Measurements from ENCODE around the gene COL23A1. TPM values are rescaled to one million over a fixed set of nuclear protein-coding genes. Genes with fewer than 3 reads are reported as not detected.

The COL23A1 gene
- total and polyA plus RNA-seq, 5 donors from 2014 or later: not detected

- Mint-ChIP-seq H3K4me3 (no peak overlapping the region), H3K36me3 (no peaks in the 10 kb centered on the region), H3K27me3 (peaks cover 3% of the 10 kb centered on the region), H3K9me3 (no peaks in the 10 kb centered on the region), H3K4me1 (no peaks in the 10 kb centered on the region), H3K27ac (no peak overlapping the region)
- Histone ChIP-seq H3K4me1 (ENCODE audit: control insufficient read depth, insufficient read depth, low read length, poor library complexity, severe bottlenecking) (no peaks in the 10 kb centered on the region), H3K27ac (ENCODE audit: insufficient read depth, low read length, poor library complexity, severe bottlenecking) (no peak overlapping the region), H3K27me3 (ENCODE audit: control insufficient read depth, insufficient read depth, low read length) (no peaks in the 10 kb centered on the region), H3K4me3 (ENCODE audit: low read depth, low read length) (no peak overlapping the region), H3K9me3 (ENCODE audit: control insufficient read depth in 2 of 2, low read length in 2 of 2) (no peaks in the 10 kb centered on the region), H3K36me3 (ENCODE audit: control insufficient read depth, insufficient read depth, low read length) (no peaks in the 10 kb centered on the region)
- DNase-seq (no peak), ATAC-seq (ENCODE audit: low read depth in 2 of 2) (no peak)
Observed at GRCh38 chr5:178423901-178424809, 166.0 kb downstream of the COL23A1 start.

DNA sequence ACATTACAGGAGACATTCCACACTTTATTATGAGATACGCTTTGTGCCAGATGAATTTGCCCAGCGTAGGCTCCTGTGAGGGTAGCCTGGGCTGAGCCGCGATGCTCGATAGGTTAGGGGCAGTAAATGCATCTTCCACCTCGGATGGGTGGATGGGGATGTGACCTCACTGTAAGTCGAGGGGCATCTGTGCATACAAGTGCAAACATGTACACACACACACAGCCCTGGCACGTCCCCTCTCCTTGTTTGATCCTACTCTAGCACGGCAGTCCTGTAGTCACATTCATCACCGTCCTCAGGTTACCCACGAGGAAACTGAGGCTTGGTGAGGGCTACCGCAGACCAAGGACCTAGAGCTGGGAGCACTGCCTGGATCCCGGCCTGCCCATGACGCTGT, 166.8 kb downstream of the COL23A1 start:
- Histone ChIP-seq H3K27me3 (ENCODE audit: control insufficient read depth, insufficient read depth, low read length) (no peaks in the 10 kb centered on the region), H3K27ac (ENCODE audit: insufficient read depth, low read length, poor library complexity, severe bottlenecking) (no peak overlapping the region), H3K4me1 (ENCODE audit: control insufficient read depth, insufficient read depth, low read length, poor library complexity, severe bottlenecking) (no peaks in the 10 kb centered on the region), H3K36me3 (ENCODE audit: control insufficient read depth, insufficient read depth, low read length) (no peaks in the 10 kb centered on the region), H3K9me3 (ENCODE audit: control insufficient read depth in 2 of 2, low read length in 2 of 2) (no peaks in the 10 kb centered on the region), H3K4me3 (ENCODE audit: low read depth, low read length) (no peak overlapping the region)
- Mint-ChIP-seq H3K36me3 (no peaks in the 10 kb centered on the region), H3K27me3 (peaks cover 5% of the 10 kb centered on the region), H3K9me3 (no peaks in the 10 kb centered on the region), H3K4me1 (no peaks in the 10 kb centered on the region), H3K27ac (no peak overlapping the region), H3K4me3 (no peak overlapping the region)
- DNase-seq (no peak), ATAC-seq (ENCODE audit: low read depth in 2 of 2) (no peak)

DNA sequence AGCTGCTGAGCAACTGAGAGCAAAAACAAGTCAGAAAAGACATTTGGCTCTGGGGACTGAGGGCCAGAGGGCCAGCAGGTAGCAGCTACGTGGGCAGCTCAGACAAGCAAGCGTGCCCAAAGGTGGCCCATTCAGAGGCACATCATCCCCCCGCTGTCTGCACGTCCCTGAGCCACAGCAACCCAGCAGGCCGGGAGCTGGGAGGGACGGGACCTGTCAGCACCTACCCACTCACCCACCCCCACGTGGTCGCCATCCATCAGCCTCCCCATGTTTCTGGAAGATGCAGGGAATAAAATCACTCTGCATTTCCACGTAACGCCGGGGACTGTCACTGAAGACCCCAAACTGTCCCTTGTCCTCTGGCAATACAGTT, 167.8 kb downstream of the COL23A1 start:
- Mint-ChIP-seq H3K9me3 (no peaks in the 10 kb centered on the region), H3K4me3 (no peak overlapping the region), H3K27me3 (peaks cover 5% of the 10 kb centered on the region), H3K4me1 (peaks cover 0 to 2% (median 0%) of the 10 kb centered on the region in 4 donors), H3K36me3 (no peaks in the 10 kb centered on the region), H3K27ac (no peak overlapping the region)
- H3K4me1 ChIP-seq (ENCODE audit: control insufficient read depth, insufficient read depth, low read length, poor library complexity, severe bottlenecking): no peaks in the 10 kb centered on the region
- H3K27me3 ChIP-seq (ENCODE audit: control insufficient read depth, insufficient read depth, low read length): no peaks in the 10 kb centered on the region
- H3K36me3 ChIP-seq (ENCODE audit: control insufficient read depth, insufficient read depth, low read length): no peaks in the 10 kb centered on the region
- DNase-seq: no peak
- no peak for ATAC-seq (ENCODE audit: low read depth in 2 of 2)
- H3K9me3 ChIP-seq (ENCODE audit: control insufficient read depth in 2 of 2, low read length in 2 of 2): no peaks in the 10 kb centered on the region
- no peak overlapping the region for H3K27ac ChIP-seq (ENCODE audit: insufficient read depth, low read length, poor library complexity, severe bottlenecking)
- no peak overlapping the region for H3K4me3 ChIP-seq (ENCODE audit: low read depth, low read length)

GRCh38 chr5:178421699-178422399, 168.3 kb downstream of the COL23A1 start:
- H3K27me3 ChIP-seq (ENCODE audit: control insufficient read depth, insufficient read depth, low read length): no peaks in the 10 kb centered on the region
- H3K36me3 ChIP-seq (ENCODE audit: control insufficient read depth, insufficient read depth, low read length): no peaks in the 10 kb centered on the region
- Mint-ChIP-seq H3K9me3 (no peaks in the 10 kb centered on the region), H3K36me3 (no peaks in the 10 kb centered on the region), H3K27ac (no peak overlapping the region), H3K4me1 (peaks cover 0 to 3% (median 0%) of the 10 kb centered on the region in 4 donors), H3K4me3 (no peak overlapping the region), H3K27me3 (peaks cover 5% of the 10 kb centered on the region)
- H3K4me1 ChIP-seq (ENCODE audit: control insufficient read depth, insufficient read depth, low read length, poor library complexity, severe bottlenecking): no peaks in the 10 kb centered on the region
- no peak for ATAC-seq (ENCODE audit: low read depth in 2 of 2)
- H3K4me3 ChIP-seq (ENCODE audit: low read depth, low read length): no peak overlapping the region
- no peak for DNase-seq
- H3K9me3 ChIP-seq (ENCODE audit: control insufficient read depth in 2 of 2, low read length in 2 of 2): no peaks in the 10 kb centered on the region
- H3K27ac ChIP-seq (ENCODE audit: insufficient read depth, low read length, poor library complexity, severe bottlenecking): no peak overlapping the region

GRCh38 chr5:178421128-178421527, 169.1 kb downstream of the COL23A1 start:
- H3K9me3 Mint-ChIP-seq: no peaks in the 10 kb centered on the region
- Histone ChIP-seq H3K4me1 (ENCODE audit: control insufficient read depth, insufficient read depth, low read length, poor library complexity, severe bottlenecking) (no peaks in the 10 kb centered on the region), H3K9me3 (ENCODE audit: control insufficient read depth in 2 of 2, low read length in 2 of 2) (no peaks in the 10 kb centered on the region), H3K27ac (ENCODE audit: insufficient read depth, low read length, poor library complexity, severe bottlenecking) (no peak overlapping the region), H3K27me3 (ENCODE audit: control insufficient read depth, insufficient read depth, low read length) (no peaks in the 10 kb centered on the region), H3K4me3 (ENCODE audit: low read depth, low read length) (no peak overlapping the region), H3K36me3 (ENCODE audit: control insufficient read depth, insufficient read depth, low read length) (no peaks in the 10 kb centered on the region)
- ATAC-seq (ENCODE audit: low read depth in 2 of 2): no peak
- no peaks in the 10 kb centered on the region for H3K36me3 Mint-ChIP-seq
- no peak overlapping the region for H3K27ac Mint-ChIP-seq
- DNase-seq: no peak
- H3K4me3 Mint-ChIP-seq: no peak overlapping the region
- H3K4me1 Mint-ChIP-seq: peaks cover 0 to 3% (median 0%) of the 10 kb centered on the region in 4 donors
- H3K27me3 Mint-ChIP-seq: peaks cover 5% of the 10 kb centered on the region

DNA sequence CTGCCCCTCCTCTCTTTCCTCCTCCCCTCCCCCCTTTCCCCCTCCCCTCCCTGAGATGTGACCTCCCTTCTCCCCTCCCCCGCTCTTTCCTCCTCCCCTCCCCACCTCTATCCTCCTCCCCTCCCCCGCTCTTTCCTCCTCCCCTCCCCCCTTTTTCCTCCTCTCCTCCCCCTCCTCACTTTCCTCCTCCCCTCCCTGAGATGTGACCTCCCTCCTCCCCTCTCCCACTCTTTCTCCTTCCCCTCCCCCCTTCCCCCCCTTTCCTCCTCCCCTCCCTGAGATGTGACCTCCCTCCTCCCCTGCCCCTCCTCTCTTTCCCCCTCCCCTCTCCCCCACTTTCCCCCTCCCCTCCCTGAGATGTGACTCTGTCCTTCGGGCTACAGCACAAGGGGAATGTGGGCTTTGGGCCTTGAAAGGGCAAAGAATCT, 169.8 kb downstream of the COL23A1 start:
- H3K27me3 ChIP-seq (ENCODE audit: control insufficient read depth, insufficient read depth, low read length): no peaks in the 10 kb centered on the region
- Mint-ChIP-seq H3K9me3 (no peaks in the 10 kb centered on the region), H3K27ac (no peak overlapping the region), H3K4me3 (no peak overlapping the region), H3K36me3 (no peaks in the 10 kb centered on the region), H3K27me3 (peaks cover 5% of the 10 kb centered on the region), H3K4me1 (peaks cover 0 to 3% (median 0%) of the 10 kb centered on the region in 4 donors)
- no peaks in the 10 kb centered on the region for H3K4me1 ChIP-seq (ENCODE audit: control insufficient read depth, insufficient read depth, low read length, poor library complexity, severe bottlenecking)
- no peak for ATAC-seq (ENCODE audit: low read depth in 2 of 2)
- no peak overlapping the region for H3K4me3 ChIP-seq (ENCODE audit: low read depth, low read length)
- H3K36me3 ChIP-seq (ENCODE audit: control insufficient read depth, insufficient read depth, low read length): no peaks in the 10 kb centered on the region
- no peak for DNase-seq
- no peaks in the 10 kb centered on the region for H3K9me3 ChIP-seq (ENCODE audit: control insufficient read depth in 2 of 2, low read length in 2 of 2)
- no peak overlapping the region for H3K27ac ChIP-seq (ENCODE audit: insufficient read depth, low read length, poor library complexity, severe bottlenecking)

DNA sequence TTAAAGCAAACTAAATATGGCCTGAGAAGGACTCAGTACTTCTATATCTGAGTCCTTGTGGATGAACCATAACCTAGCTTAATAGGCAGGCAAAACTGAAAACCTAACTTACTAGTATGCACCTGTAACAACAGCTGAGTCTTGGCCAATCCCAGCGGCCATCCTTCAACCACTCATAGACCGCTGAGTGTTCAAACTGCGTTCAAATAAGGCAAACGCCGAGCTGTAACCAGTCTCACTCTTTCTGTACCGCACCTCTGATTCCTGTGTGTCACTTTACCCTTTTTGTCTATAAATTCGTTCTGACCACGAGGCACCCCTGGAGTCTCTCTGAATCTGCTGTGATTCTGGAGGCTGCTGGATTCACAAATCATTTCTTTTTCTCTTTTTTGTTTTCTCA, 170.5 kb downstream of the COL23A1 start:
- Histone ChIP-seq H3K27ac (ENCODE audit: insufficient read depth, low read length, poor library complexity, severe bottlenecking) (no peak overlapping the region), H3K4me3 (ENCODE audit: low read depth, low read length) (no peak overlapping the region), H3K36me3 (ENCODE audit: control insufficient read depth, insufficient read depth, low read length) (no peaks in the 10 kb centered on the region), H3K4me1 (ENCODE audit: control insufficient read depth, insufficient read depth, low read length, poor library complexity, severe bottlenecking) (no peaks in the 10 kb centered on the region), H3K27me3 (ENCODE audit: control insufficient read depth, insufficient read depth, low read length) (no peaks in the 10 kb centered on the region), H3K9me3 (ENCODE audit: control insufficient read depth in 2 of 2, low read length in 2 of 2) (no peaks in the 10 kb centered on the region)
- ATAC-seq (ENCODE audit: low read depth in 2 of 2) (no peak), DNase-seq (no peak)
- no peaks in the 10 kb centered on the region for H3K36me3 Mint-ChIP-seq
- H3K27me3 Mint-ChIP-seq: peaks cover 5% of the 10 kb centered on the region
- peaks cover 0 to 3% (median 0%) of the 10 kb centered on the region in 4 donors for H3K4me1 Mint-ChIP-seq
- H3K27ac Mint-ChIP-seq: no peak overlapping the region
- no peaks in the 10 kb centered on the region for H3K9me3 Mint-ChIP-seq
- no peak overlapping the region for H3K4me3 Mint-ChIP-seq

Data from CD4-positive, CD25-positive, alpha-beta regulatory T cell (primary cell).